PC-3 (cell line): ENCODE measurements around the gene CRY1. TPM values are rescaled to one million over a fixed set of nuclear protein-coding genes. Genes with fewer than 3 reads are reported as not detected.

Source experiments
- ATAC-seq: fragments of 200-7000 bp; cut with Tn5 transposase; 2 replicates; pipeline ENCODE4 v1.9.1; 2020; ENCODE audit warnings: mild to moderate bottlenecking, moderate library complexity
- BruUV-seq: library from RNA; stranded (reverse); fragments of 400-500 nt; replicated peaks from 2 replicates; lab custom pipeline; 2021; lab: Mats Ljungman, UMichigan
- CTCF ChIA-PET: fragments of 300-600 bp; sonication (Branson Sonifier 250); formaldehyde crosslinking; loops from one replicate; lab custom pipeline; 2022; ENCODE audit warnings: antibody characterized with exemption; lab: Charles Lee
- POLR2A ChIA-PET: fragments of 300-600 bp; sonication (Branson Sonifier 250); formaldehyde crosslinking; loops from one replicate; lab custom pipeline; 2022; ENCODE audit warnings: antibody characterized with exemption; ENCODE audit not compliant: unreplicated experiment; lab: Charles Lee
- DNase-seq: peaks from one replicate; pipeline ENCODE4 v3.0.0-alpha.2; 2015
- H2AFZ ChIP-seq: fragments of 300-600 bp; sonication (generic); 2 replicates; pipeline ENCODE4 v1.6.0; 2016; ENCODE audit warnings: antibody characterized with exemption, low read length
- H3F3A ChIP-seq: fragments of 300-600 bp; sonication (generic); one replicate; pipeline ENCODE4 v1.6.0; 2017; ENCODE audit warnings: antibody characterized with exemption, low read length, control low read depth, mild to moderate bottlenecking; ENCODE audit not compliant: unreplicated experiment
- H3K27ac ChIP-seq: fragments of 300-600 bp; sonication (generic); 2 replicates; pipeline ENCODE4 v1.5.1; 2016; ENCODE audit warnings: mild to moderate bottlenecking, low read length
- H3K27me3 ChIP-seq: fragments of 300-600 bp; sonication (generic); 2 replicates; pipeline ENCODE4 v1.6.1; 2016; ENCODE audit warnings: low read length, mixed read lengths
- H3K36me3 ChIP-seq: fragments of 300-600 bp; sonication (generic); 2 replicates; pipeline ENCODE4 v1.6.1; 2016; ENCODE audit warnings: low read depth, mixed run types, low read length, mixed read lengths
- H3K4me1 ChIP-seq: fragments of 300-600 bp; sonication (generic); 2 replicates; pipeline ENCODE4 v1.5.1; 2016; ENCODE audit warnings: low read length; ENCODE audit not compliant: insufficient read depth
- H3K4me2 ChIP-seq: fragments of 300-600 bp; sonication (generic); 2 replicates; pipeline ENCODE4 v1.6.0; 2016; ENCODE audit warnings: low read length
- H3K4me3 ChIP-seq: fragments of 300-600 bp; sonication (generic); 2 replicates; pipeline ENCODE4 v1.5.1; 2016; ENCODE audit warnings: mild to moderate bottlenecking, low read length, mixed read lengths
- H3K79me2 ChIP-seq: fragments of 300-600 bp; sonication (generic); 2 replicates; pipeline ENCODE4 v1.6.1; 2017; ENCODE audit warnings: low read length, mixed read lengths
- H3K9ac ChIP-seq: fragments of 300-600 bp; sonication (generic); 2 replicates; pipeline ENCODE4 v1.6.0; 2016; ENCODE audit warnings: mild to moderate bottlenecking, low read length
- H3K9me2 ChIP-seq: fragments of 300-600 bp; sonication (generic); replicated peaks from 2 replicates; pipeline ENCODE4 v1.6.1; 2016; ENCODE audit warnings: mixed run types, low read length, mixed read lengths
- H3K9me3 ChIP-seq: fragments of 300-600 bp; sonication (generic); 2 replicates; pipeline ENCODE4 v1.6.1; 2016; ENCODE audit warnings: low read length, mixed read lengths
- H4K20me1 ChIP-seq: fragments of 300-600 bp; sonication (generic); 2 replicates; pipeline ENCODE4 v1.6.1; 2016; ENCODE audit warnings: low read length, mixed read lengths
- CTCF ChIP-seq: fragments of 300-600 bp; sonication (generic); conservative IDR thresholded peaks from 2 replicates; pipeline ENCODE4 v1.5.1; 2017; ENCODE audit warnings: antibody characterized with exemption, low read depth, mild to moderate bottlenecking, low read length
- EZH2 ChIP-seq: fragments of 300-600 bp; sonication (generic); IDR thresholded peaks from one replicate; pipeline ENCODE4 v1.6.1; 2017; ENCODE audit warnings: antibody characterized with exemption, mild to moderate bottlenecking, low read length; ENCODE audit not compliant: unreplicated experiment
- EZH2phosphoT487 ChIP-seq: fragments of 300-600 bp; sonication (generic); IDR thresholded peaks from 2 replicates; pipeline ENCODE4 v1.6.1; 2018; ENCODE audit warnings: mild to moderate bottlenecking, antibody characterized with exemption, low read length, borderline replicate concordance
- intact Hi-C: fragments of 100-400 bp; cut with micrococcal nuclease; formaldehyde crosslinking; loops from 2 replicates; pipeline ENCODE4 v1.9.0; 2023
- total RNA-seq: library from RNA; depleted of rRNA; stranded (reverse); fragments of >200 nt; gene quantifications from 2 replicates; pipeline ENCODE4 v1.2.3, GENCODE V29; 2014

Gene CRY1
- total RNA-seq, 1 experiment from 2014 or later, result 32.0 TPM

- Histone ChIP-seq H2AFZ (peak overlapping the region; percentile 87), H3F3A (no peaks in the 10 kb centered on the region), H3K9me3 (no peaks in the 10 kb centered on the region), H3K79me2 (peaks cover 52% of the 10 kb centered on the region), H3K27ac (peak overlapping the region; percentile 63), H3K4me3 (peak overlapping the region; percentile 72), H3K9ac (peak overlapping the region; percentile 85), H3K27me3 (no peaks in the 10 kb centered on the region), H3K4me2 (peak overlapping the region; percentile 85), H3K4me1 (peaks cover 24% of the 10 kb centered on the region), H3K36me3 (no peaks in the 10 kb centered on the region), H3K9me2 (no peaks in the 10 kb centered on the region), H4K20me1 (peaks cover 31% of the 10 kb centered on the region)
- peak; percentile 97 for DNase-seq
- ChIA-PET CTCF (interaction anchor here (0.6 to 1.4 kb wide), 6 partner anchors 12 to 290 kb away, joined by 3 to 11 read pairs (median 3); partner anchors contain the start of gene MTERF2), POLR2A (interaction anchor here (0.6 to 1.3 kb wide), 2 partner anchors 103 to 137 kb away, joined by 4 to 10 read pairs; no protein-coding TSS in a partner anchor)
- TF ChIP-seq EZH2, result no peak
- peak; percentile 95 for TF ChIP-seq CTCF
- peak; percentile 52 for ATAC-seq
- TSS peak; percentile 47 for BruUV-seq
- intact Hi-C loops, result loop anchor here (1.0 to 5.0 kb wide), 7 partner anchors 12 to 655 kb away; partner anchors contain the start of gene TMEM263
These were observed 1.2 kb downstream of the CRY1 start for GRCh38 chr12:107091989-107092641.

- Histone ChIP-seq H3K79me2 (peaks cover 60% of the 10 kb centered on the region), H3K4me2 (peak overlapping the region; percentile 85), H3K9ac (no peak overlapping the region), H2AFZ (no peak overlapping the region), H3K4me3 (peak overlapping the region; percentile 72), H3K9me2 (no peaks in the 10 kb centered on the region), H3K9me3 (no peaks in the 10 kb centered on the region), H3F3A (no peaks in the 10 kb centered on the region), H3K36me3 (no peaks in the 10 kb centered on the region), H3K27me3 (no peaks in the 10 kb centered on the region), H3K27ac (peak overlapping the region; percentile 63; the same call in 1 of the 2 replicates), H3K4me1 (peaks cover 24% of the 10 kb centered on the region), H4K20me1 (peaks cover 31% of the 10 kb centered on the region)
- ATAC-seq, result no peak
- no peak for TF ChIP-seq EZH2
- TF ChIP-seq CTCF, result no peak
- no peak for TF ChIP-seq EZH2phosphoT487
- ChIA-PET POLR2A (interaction anchor here (0.6 to 1.3 kb wide), 2 partner anchors 103 to 137 kb away, joined by 4 to 10 read pairs; no protein-coding TSS in a partner anchor), CTCF (interaction anchor here (0.6 to 1.4 kb wide), 6 partner anchors 12 to 290 kb away, joined by 3 to 11 read pairs (median 3); partner anchors contain the start of gene MTERF2)
- intact Hi-C loops, result loop anchor here (5.0 kb wide), 1 partner anchor 656 kb away; no protein-coding TSS in a partner anchor
- DNase-seq, result peak; percentile 79
- BruUV-seq, result no TSS peak
These were observed 2.0 kb downstream of the CRY1 start for GRCh38 chr12:107091381-107091780.

- DNase-seq (no peak), ATAC-seq (no peak)
- no peak overlapping the region for H3K27ac ChIP-seq
- peaks cover 66% of the 10 kb centered on the region for H3K79me2 ChIP-seq
- CTCF ChIA-PET, result no interaction called here
- peak overlapping the region; percentile 72 for H3K4me3 ChIP-seq
- no peaks in the 10 kb centered on the region for H3K9me2 ChIP-seq
- H4K20me1 ChIP-seq, result peaks cover 34% of the 10 kb centered on the region
- H3K9me3 ChIP-seq, result no peaks in the 10 kb centered on the region
- no peaks in the 10 kb centered on the region for H3F3A ChIP-seq
- H3K27me3 ChIP-seq, result no peaks in the 10 kb centered on the region
- no peak overlapping the region for H3K9ac ChIP-seq
- H3K4me1 ChIP-seq, result peaks cover 24% of the 10 kb centered on the region
- intact Hi-C loops, result loop anchor here (5.0 kb wide), 1 partner anchor 657 kb away; no protein-coding TSS in a partner anchor
- no TSS peak for BruUV-seq
- peak overlapping the region; percentile 85 for H3K4me2 ChIP-seq
- POLR2A ChIA-PET, result interaction anchor here (1.3 kb wide), 1 partner anchor 102 kb away, joined by 4 read pairs; no protein-coding TSS in a partner anchor
- no peak for TF ChIP-seq EZH2phosphoT487
- no peak for TF ChIP-seq EZH2
- TF ChIP-seq CTCF, result no peak
- H3K36me3 ChIP-seq, result no peaks in the 10 kb centered on the region
- H2AFZ ChIP-seq, result no peak overlapping the region
These were observed 2.6 kb downstream of the CRY1 start for GRCh38 chr12:107090711-107091110.
